Adrenal gland (tissue), 5 donors: Measurements from ENCODE around the gene LAMA2.

Experiments
- POLR2A ChIP-seq, 2 donors: fragments of 450-650 bp; IDR thresholded peaks; one replicate each; pipeline ENCODE4 v1.6.1; 2017; ENCODE audit warnings: antibody characterized with exemption in 2 of 2, mild to moderate bottlenecking in 2 of 2, moderate library complexity in 1 of 2
- TF ChIP-seq, protein P1 (sequence below), 6 experiments: fragments of 450-650 bp in 4 of 6; fragments of 200-600 bp in 2 of 6; sonication (generic) in 1 of 6; IDR thresholded peaks; 1 replicate in 5 of 6; 2 replicates in 1 of 6; pipeline versions ENCODE4 v1.5.1 to v1.8.0; 2016 to 2021; ENCODE audit warnings: antibody characterized with exemption in 6 of 6, mild to moderate bottlenecking in 2 of 6, moderate library complexity in 1 of 6
- donor health status: DM: no; HTN: no; CAD: no.

DNA sequence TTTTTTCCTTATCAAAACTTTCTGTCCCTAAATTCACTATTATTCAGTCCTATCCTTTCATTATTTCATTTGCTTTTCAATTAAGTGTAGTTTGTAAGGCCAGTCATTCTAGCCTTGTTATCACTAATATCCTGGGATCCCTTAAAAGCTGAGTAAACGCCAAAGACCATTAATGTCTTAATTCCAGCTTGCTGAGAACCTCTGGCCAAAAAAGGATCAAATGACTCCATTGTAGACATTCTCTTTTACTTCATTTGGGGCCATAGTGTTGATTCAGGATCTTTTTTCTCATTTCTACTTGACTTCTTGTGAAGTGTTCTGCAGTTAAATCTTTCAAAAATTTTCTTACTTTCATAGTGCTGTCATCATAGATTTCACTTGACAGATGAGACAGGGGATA is 379.7 kb downstream of the LAMA2 start:
- no peak for TF ChIP-seq POLR2A (IDR thresholded peaks at IDR 0.05)
- TF ChIP-seq, protein P1, sequence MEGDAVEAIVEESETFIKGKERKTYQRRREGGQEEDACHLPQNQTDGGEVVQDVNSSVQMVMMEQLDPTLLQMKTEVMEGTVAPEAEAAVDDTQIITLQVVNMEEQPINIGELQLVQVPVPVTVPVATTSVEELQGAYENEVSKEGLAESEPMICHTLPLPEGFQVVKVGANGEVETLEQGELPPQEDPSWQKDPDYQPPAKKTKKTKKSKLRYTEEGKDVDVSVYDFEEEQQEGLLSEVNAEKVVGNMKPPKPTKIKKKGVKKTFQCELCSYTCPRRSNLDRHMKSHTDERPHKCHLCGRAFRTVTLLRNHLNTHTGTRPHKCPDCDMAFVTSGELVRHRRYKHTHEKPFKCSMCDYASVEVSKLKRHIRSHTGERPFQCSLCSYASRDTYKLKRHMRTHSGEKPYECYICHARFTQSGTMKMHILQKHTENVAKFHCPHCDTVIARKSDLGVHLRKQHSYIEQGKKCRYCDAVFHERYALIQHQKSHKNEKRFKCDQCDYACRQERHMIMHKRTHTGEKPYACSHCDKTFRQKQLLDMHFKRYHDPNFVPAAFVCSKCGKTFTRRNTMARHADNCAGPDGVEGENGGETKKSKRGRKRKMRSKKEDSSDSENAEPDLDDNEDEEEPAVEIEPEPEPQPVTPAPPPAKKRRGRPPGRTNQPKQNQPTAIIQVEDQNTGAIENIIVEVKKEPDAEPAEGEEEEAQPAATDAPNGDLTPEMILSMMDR (IDR thresholded peaks at IDR 0.05), result no peak
